Nephron progenitor cell (in vitro differentiated cells): Measurements from ENCODE around the gene GAN.
A peak's percentile ranks its signal among the peaks of the same experiment; 100 is the strongest.

Source experiments
- DNase-seq: peaks from one replicate; pipeline ENCODE4 v3.0.0; 2021
- H3K27ac Mint-ChIP-seq: 2 replicates; pipeline ENCODE4 v1.8.0; 2021; ENCODE audit warnings: mild to moderate bottlenecking, moderate library complexity, mixed read lengths
- H3K27me3 Mint-ChIP-seq: 2 replicates; pipeline ENCODE4 v1.8.0; 2021; ENCODE audit warnings: mild to moderate bottlenecking, low read depth, mixed read lengths; ENCODE audit not compliant: poor library complexity
- H3K36me3 Mint-ChIP-seq: 2 replicates; pipeline ENCODE4 v1.8.0; 2021; ENCODE audit warnings: low read depth, mixed read lengths
- H3K4me1 Mint-ChIP-seq: 2 replicates; pipeline ENCODE4 v1.8.0; 2021; ENCODE audit warnings: mixed read lengths
- H3K4me3 Mint-ChIP-seq: 2 replicates; pipeline ENCODE4 v1.8.0; 2021; ENCODE audit warnings: mild to moderate bottlenecking, moderate library complexity, mixed read lengths
- H3K9me3 Mint-ChIP-seq: 2 replicates; pipeline ENCODE4 v1.8.0; 2021; ENCODE audit warnings: mild to moderate bottlenecking, moderate library complexity, mixed read lengths
- TF ChIP-seq, protein P1 (sequence below): fragments of 200-600 bp; sonication (generic); IDR thresholded peaks from 2 replicates; pipeline ENCODE4 v1.5.0; 2021; ENCODE audit warnings: antibody characterized with exemption

Gene GAN

DNA sequence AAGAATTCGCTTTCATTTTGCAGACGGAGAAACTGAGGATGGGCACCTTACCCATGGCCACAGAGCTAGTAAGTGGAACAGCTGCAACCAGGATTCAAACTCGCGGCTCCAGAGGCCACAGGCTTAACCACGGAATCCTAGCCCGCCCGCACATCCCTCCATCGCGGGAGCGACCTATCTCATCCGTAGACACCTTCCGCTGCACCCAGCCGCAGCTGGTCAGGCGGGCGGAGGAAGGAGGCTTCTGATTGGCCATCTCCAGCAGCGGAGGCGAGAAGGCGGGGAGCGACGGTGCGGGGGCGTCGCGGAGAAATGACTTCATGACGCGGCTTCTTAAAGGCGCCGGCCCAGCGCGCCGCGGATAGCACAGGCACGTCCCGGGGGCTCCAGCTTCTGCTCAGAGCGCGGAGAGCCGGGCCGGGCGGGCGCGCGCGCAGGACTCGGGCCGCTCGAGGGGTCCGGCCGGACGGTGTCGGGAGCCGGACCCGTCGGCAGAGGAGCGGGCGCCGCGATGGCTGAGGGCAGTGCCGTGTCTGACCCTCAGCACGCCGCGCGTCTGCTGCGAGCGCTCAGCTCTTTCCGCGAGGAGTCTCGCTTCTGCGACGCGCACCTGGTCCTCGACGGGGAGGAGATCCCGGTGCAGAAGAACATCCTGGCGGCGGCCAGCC is at the start of gene GAN:
Gene GAN, plus strand, starts transcription at position 360 of the 668 bp plus-strand sequence. Its CDS starts 152 bp downstream, at position 512.
- Mint-ChIP-seq H3K36me3 (no peaks in the 10 kb centered on the region), H3K27ac (peak within 1 kb of the TSS; percentile 80), H3K27me3 (peaks cover 16% of the 10 kb centered on the region), H3K4me3 (peak within 1 kb of the TSS; percentile 97), H3K9me3 (no peaks in the 10 kb centered on the region), H3K4me1 (peaks cover 49% of the 10 kb centered on the region)
- DNase-seq, result peak; percentile 94
- TF ChIP-seq, protein P1, sequence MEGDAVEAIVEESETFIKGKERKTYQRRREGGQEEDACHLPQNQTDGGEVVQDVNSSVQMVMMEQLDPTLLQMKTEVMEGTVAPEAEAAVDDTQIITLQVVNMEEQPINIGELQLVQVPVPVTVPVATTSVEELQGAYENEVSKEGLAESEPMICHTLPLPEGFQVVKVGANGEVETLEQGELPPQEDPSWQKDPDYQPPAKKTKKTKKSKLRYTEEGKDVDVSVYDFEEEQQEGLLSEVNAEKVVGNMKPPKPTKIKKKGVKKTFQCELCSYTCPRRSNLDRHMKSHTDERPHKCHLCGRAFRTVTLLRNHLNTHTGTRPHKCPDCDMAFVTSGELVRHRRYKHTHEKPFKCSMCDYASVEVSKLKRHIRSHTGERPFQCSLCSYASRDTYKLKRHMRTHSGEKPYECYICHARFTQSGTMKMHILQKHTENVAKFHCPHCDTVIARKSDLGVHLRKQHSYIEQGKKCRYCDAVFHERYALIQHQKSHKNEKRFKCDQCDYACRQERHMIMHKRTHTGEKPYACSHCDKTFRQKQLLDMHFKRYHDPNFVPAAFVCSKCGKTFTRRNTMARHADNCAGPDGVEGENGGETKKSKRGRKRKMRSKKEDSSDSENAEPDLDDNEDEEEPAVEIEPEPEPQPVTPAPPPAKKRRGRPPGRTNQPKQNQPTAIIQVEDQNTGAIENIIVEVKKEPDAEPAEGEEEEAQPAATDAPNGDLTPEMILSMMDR, result no peak

DNA sequence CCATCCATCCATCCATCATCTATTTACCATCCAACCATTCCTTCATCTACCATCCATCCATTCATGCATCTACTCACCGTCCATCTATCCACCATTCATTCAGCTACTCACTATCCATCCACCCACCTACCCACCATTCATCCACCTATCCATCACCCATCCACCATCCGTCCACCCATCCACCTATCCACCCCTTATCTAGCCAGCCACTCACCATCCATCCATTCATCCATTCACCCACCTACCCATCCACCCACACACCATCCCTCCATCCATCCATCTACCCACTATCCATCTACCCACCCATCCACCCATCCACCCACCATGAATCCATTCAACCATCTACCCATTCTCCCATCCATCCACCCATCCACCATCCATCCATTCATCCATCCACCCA is 49.7 kb upstream of the GAN start:
- H3K9me3 Mint-ChIP-seq, result peaks cover 19% of the 10 kb centered on the region
- H3K27ac Mint-ChIP-seq, result no peak overlapping the region
- H3K4me3 Mint-ChIP-seq, result peak overlapping the region; percentile 28
- no peak for DNase-seq
- TF ChIP-seq, protein P1, result no peak
- peaks cover 4% of the 10 kb centered on the region for H3K36me3 Mint-ChIP-seq
- H3K4me1 Mint-ChIP-seq, result peaks cover 43% of the 10 kb centered on the region
- H3K27me3 Mint-ChIP-seq, result peaks cover 11% of the 10 kb centered on the region

GRCh38 chr16:81265658-81266451 is 48.9 kb upstream of the GAN start:
- TF ChIP-seq, protein P1, result no peak
- Mint-ChIP-seq H3K4me1 (peaks cover 43% of the 10 kb centered on the region), H3K36me3 (peaks cover 2% of the 10 kb centered on the region), H3K27me3 (peaks cover 11% of the 10 kb centered on the region), H3K27ac (no peak overlapping the region), H3K9me3 (peaks cover 15% of the 10 kb centered on the region), H3K4me3 (no peak overlapping the region)
- DNase-seq, result no peak

DNA sequence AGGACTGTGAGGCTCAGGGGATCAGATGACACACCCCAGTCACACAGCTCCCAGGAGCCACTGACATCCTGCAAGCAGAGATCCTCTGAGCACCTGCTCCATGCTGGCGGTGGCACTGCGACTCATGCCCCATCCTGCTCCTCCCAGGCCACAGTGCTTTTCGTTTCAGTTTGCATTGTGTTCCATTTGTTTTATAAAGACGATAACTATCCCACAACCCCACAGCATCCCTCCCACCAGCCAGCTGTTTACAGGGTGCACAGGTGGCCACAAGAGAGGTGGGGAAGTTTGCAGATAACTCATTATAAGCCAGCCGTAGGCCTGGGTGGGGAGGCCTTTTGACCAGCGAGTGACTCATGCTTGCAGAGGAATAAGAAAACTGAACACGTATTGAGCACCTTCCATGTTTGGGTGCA is 48.1 kb upstream of the GAN start:
- Mint-ChIP-seq H3K9me3 (peaks cover 12% of the 10 kb centered on the region), H3K36me3 (no peaks in the 10 kb centered on the region), H3K4me3 (no peak overlapping the region), H3K27ac (no peak overlapping the region), H3K27me3 (peaks cover 11% of the 10 kb centered on the region), H3K4me1 (peaks cover 43% of the 10 kb centered on the region)
- DNase-seq, result no peak
- TF ChIP-seq, protein P1, result no peak

DNA sequence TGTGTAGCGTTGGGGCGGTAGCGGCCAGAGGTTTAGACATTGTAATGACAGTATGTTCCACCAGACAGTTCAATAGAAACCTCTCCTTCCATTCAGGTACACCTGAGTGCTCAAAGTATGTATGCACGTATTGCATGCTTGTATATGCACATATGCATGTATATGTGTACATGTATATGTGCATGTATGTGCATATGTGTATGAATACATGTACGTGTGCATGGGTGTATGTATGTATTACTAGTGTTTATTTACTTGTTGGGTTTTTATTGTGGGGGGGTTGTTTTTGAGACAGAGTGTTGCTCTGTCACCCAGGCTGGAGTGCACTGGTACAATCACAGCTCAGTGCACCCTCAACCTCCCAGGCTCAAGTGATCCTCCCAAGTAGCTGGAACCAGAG is 46.3 kb upstream of the GAN start:
- TF ChIP-seq, protein P1, result no peak
- no peak overlapping the region for H3K27ac Mint-ChIP-seq
- DNase-seq, result no peak
- peaks cover 14% of the 10 kb centered on the region for H3K27me3 Mint-ChIP-seq
- no peaks in the 10 kb centered on the region for H3K36me3 Mint-ChIP-seq
- peaks cover 38% of the 10 kb centered on the region for H3K4me1 Mint-ChIP-seq
- H3K9me3 Mint-ChIP-seq, result no peaks in the 10 kb centered on the region
- no peak overlapping the region for H3K4me3 Mint-ChIP-seq
